Measurements from ENCODE around the gene FNDC11.

GRCh38 chr20:63534427-63534830 is 19.5 kb upstream of the FNDC11 start:
- TF ChIP-seq, protein P1, sequence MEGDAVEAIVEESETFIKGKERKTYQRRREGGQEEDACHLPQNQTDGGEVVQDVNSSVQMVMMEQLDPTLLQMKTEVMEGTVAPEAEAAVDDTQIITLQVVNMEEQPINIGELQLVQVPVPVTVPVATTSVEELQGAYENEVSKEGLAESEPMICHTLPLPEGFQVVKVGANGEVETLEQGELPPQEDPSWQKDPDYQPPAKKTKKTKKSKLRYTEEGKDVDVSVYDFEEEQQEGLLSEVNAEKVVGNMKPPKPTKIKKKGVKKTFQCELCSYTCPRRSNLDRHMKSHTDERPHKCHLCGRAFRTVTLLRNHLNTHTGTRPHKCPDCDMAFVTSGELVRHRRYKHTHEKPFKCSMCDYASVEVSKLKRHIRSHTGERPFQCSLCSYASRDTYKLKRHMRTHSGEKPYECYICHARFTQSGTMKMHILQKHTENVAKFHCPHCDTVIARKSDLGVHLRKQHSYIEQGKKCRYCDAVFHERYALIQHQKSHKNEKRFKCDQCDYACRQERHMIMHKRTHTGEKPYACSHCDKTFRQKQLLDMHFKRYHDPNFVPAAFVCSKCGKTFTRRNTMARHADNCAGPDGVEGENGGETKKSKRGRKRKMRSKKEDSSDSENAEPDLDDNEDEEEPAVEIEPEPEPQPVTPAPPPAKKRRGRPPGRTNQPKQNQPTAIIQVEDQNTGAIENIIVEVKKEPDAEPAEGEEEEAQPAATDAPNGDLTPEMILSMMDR (IDR thresholded peaks at IDR 0.05), result no peak
- no peak for TF ChIP-seq POLR2A (IDR thresholded peaks at IDR 0.05)
